NCI-H510A treated with DMSO at 0.1 percent for 48 hours (cell line): ENCODE measurements around the gene ZDHHC17.
"Not testable (repeated sequence)": the region's sequence is repeated elsewhere in the genome, so short reads cannot be mapped to it uniquely, and the experiment has no call there.

ENCODE experiments used
- DNase-seq: peaks from one replicate; lab custom pipeline; 2025; lab: John Stamatoyannopoulos, UW

ZDHHC17 gene

DNA sequence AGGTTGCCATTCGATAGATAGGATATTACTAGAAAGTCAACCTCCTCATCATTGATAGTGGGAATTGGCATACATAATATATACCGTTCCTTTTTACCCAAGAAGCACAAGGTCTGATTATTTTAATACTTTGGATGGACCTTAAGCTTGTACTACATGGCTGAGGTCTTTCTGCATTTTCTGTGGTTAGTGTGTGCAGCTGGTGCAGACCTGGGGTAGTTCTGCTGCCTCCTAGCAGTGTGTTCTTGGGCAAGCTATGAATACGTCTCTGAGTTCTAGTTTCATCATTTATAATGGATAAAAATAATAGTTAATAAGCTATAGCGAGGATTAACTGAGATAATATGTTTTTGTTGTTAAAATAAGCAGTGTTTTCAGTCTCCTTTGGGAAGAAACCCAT lies 2.2 kb downstream of the ZDHHC17 start:
- no peak for DNase-seq

DNA sequence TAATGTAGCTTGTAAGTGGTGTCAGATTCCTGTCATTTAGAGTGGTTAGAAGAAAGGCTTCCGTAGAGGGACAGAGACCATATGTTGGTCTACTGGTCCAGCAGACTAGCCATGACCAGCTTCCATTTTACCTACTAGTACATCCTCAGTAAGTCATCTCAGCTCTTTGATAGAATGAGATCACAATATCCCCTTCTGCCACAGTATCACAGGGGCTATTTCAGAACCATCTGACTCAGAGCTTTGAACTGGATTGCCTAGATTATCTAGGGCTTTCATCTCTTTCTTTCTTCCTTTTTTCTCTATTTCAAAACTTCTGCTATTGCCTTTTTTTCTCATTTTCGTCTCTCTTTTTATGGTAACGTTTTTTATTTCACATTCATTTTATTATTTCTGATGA lies 4.7 kb downstream of the ZDHHC17 start:
- DNase-seq = peak; percentile 26

DNA sequence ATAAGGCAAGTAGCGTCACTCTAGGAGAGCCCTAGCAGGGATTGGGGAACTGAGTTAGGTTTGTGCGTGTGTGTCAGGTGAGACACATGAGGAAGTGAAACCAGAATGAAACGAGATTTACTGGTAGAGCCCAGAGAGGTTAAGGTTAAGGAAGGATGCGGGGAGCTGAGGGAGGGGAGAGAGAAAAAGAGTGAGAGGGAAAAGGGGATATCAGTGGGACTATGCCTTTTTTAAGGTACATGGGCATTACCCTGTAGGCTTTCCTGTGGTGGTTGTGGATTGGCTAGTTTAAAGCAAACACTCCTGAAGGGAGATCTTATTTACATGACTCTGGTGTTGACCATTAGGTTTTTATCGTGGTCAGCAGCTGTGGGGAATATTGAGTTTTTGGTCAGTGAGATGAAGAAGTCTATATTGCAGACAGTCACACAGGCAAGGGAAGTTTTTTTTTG lies 13.9 kb downstream of the ZDHHC17 start:
- no peak for DNase-seq

DNA sequence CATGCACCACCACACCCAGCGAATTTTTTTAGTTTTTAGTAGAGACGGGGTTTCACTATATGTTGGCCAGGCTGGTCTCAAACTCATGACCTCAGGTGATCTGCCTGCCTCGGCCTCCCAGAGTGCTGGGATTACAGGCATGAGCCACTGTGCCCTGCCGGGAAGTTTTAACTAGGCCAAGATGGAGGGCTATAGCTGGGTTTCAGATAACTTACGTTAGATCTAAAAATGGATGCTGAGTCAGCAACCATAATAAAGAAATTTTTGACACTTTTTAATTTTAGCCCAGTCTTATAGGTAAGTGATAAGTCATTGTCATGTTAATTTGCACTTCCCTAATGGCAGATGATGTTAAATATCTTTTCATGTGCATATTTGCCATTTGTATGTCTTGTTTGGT lies 14.4 kb downstream of the ZDHHC17 start:
- no peak for DNase-seq

DNA sequence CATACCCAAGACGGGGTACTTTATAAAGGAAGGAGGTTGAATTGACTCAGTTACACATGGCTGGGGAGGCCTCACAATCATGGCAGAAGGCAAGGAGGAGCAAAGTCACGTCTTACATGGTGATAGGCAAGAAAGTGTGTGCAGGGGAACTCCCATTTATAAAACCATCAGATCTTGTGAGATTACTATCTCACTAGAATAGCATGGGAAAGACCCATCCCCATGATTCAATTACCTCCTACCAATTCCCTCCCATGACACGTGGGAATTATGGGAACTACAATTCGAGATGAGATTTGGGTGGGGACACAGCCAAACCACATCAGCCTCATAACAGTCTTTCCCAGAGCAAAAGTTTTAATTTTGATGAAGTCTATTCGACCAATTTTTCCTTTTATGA lies 15.4 kb downstream of the ZDHHC17 start:
- DNase-seq = not testable (repeated sequence)

DNA sequence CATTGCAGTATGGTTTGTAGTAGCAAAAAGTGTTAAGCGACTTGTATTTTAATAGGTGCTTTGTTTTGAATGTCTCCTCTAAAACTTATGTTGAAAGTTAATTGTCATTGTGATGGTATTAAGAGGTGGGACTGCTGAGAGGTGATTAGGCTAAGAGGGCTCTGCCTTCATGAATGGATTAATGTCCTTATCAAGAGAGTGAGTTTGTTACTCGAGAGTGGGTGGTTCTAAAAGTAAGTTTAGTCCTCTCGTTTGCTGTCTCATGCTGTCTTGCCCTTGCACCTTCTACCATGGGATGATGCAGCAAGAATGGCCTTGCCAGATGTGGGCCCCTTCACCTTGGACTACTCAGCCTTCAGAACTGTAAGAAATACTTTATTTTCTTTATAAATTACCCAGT lies 17.4 kb downstream of the ZDHHC17 start:
- DNase-seq = no peak

DNA sequence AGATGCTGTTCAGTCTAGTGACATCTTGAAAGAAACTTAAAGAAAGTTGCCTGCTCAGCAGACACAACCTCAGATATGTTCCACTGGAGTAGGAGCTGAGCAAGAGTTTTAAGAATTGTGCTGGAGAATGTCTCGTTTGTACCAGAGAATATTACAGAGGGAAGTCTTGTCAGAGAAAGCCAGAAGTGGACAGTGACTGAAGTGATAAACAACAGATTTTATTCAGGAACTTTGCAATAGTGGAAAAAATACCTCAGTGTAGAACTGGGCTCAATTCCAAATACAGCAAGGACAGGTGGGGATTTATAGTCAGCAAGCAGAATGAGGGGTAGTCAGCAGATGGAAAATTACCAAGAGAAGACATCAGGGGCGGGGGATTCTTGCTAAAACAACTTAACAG lies 18.6 kb downstream of the ZDHHC17 start:
- no peak for DNase-seq

DNA sequence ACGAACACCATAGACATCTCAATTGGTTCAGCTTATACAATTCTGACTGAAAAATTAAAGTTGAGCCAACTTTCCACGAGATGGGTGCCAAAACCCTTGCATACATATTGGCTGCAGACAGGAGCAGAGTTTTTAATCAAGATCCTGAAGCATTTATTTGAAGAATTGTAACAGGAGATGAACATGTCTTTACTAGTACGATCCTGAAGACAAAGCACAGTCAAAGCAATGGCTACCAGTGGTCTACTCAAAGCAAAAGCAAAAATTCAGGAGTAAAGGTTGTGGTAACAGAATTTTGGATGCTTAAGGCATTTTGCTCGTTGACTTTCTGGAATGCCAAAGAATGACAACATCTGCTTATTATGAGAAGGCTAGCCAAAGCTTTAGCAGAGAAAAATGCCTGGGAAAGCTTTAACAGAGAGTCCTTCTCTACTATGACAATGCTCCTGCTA lies 20.7 kb downstream of the ZDHHC17 start:
- DNase-seq = no peak

DNA sequence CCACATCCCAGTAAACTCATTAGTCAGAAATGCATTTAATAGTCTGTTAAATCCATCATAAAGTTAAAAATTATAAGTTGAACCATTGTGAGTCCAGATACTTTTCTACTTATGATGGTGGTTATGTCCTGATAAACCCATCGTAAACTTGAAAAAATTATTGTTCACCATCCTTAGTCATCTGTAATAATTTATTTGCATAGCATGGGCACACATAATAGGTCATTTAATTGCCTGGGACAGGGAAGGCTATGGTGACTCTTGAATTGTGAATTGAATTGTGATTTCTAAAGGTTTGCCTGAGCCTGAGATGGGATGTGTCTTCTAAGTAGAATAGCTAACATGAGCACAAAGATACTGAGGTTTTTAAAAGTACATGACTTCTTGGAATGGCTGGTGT lies 21.5 kb downstream of the ZDHHC17 start:
- no peak for DNase-seq

DNA sequence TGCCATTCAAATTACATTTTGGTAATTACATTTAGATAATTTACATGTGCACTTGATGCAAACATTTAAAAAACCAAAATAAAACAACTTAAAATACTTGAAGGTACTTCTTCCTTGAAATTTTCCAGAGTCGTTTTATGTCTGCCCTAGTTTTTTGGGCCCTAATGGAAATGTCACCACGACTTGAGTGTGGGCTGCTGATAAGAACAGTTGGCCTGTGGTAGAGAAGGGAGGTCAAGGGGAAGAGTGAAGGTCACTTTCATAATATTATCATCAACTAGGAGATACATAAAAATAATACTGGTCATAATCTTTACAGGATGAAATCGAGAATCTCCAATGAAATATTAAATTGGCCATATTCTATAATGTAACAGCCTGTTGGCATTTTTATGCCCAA lies 23.1 kb downstream of the ZDHHC17 start:
- DNase-seq = no peak

DNA sequence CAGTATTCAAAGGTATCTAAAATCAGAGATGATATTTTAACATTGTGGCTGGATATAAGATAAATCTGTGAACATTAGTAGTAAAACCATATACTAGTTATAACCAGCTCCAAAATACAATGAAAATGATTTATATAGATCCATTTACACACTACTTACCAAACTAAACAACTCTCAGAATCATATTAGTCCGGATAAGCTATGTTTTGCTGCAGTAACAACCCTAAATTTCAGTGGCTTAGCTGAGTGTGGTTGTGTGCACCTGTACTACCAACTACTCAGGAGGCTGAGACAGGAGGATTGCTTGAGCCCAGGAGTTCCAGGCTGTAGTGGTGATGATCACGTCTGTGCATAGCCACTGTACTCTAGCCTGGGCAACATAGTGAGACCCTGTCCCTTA lies 23.8 kb downstream of the ZDHHC17 start:
- DNase-seq = no peak

DNA sequence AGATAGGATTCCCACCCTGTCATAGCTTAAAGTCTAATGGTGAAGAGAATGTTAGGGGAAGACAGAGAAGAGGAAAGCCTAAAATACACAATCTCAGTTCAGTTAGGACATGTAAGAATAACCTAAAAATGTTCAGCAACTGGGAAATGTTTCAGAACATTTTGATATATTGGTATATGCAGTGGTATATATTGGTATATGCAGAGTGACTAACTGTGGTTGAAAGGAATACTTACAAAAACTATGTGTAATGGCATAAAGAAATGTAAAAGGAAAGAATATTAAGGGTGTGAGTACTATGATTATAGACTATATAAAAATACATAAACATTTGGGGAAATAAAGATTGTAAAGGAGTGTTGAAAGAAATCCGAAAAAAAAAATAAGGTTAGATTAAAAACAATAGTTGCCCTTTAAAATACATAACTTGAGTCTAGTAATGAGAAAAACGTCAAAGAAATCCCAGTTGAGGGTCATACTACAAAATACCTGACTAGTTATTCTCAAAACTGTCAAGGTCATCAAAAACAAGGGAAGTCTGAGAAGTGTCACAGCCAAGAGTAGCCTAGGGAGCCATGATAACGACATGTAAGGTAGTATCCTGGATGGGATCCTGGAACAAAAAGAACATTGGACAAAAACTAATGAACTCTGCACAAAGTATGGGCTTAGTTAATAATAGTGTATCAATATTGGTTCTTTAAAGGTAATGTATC lies 25.6 kb downstream of the ZDHHC17 start:
- no peak for DNase-seq

DNA sequence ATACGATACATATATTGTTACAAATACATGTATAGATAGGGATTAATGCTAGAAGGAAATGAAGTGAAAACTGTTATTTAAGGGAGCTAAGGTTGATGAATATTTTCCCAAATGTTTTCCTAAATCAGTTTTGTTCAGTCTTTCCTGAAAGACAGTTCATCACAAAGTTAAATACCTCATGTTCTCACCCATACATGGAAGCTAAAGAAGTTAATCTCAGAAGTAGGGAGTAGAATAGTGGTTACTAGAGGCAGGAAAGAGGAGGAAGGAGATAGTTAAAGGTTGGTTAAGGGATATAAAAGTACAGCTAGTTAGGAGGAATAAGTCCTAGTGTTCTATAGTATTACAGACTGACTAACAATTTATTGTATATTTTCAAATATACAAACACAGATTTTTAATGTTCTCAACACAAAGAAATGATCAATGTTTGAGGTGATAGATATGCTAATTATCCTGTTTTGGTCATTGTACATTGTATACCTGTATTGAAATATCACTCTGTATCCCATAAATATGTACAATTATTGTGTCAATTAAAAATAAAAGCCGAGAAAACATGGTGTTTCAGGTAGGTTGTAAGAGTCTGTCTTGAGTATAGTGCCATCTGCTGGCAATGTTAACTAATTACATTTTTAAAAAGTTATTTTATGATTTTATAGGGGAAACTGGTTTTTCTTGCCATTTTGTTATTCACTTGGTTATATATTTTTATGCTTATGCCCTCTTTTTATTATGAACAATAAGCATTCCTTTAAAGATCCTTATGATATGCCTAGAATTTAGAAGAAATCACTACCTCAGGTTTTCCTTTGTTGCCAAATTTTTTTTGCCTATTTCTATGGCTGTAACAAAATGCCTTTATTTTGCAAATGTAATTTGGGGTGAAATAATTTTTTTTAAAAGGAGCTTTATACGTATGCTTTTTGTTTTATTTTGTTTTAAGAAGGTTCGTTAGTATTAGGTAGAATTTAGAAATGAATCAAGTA lies 26.9 kb downstream of the ZDHHC17 start:
- peak; percentile 59 for DNase-seq

DNA sequence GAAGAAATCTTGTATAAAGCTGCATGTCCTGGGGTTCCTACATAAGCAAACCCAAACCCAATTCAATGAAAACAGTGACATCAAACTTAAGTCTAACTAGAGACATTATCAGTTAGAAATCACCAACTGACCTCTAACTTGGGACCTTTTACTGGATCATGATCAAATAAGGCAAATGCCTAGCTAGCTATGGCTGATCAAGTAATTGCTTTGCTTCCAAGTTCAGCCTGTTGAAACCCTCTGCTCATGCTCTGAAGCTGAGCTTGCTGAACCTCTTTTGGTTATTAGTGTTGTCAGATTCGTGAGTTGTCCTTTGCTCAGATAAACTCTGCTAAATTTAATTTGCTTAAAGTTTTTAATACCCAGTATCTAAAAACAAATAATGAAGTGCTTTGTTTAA lies 28.9 kb downstream of the ZDHHC17 start:
- DNase-seq = no peak

DNA sequence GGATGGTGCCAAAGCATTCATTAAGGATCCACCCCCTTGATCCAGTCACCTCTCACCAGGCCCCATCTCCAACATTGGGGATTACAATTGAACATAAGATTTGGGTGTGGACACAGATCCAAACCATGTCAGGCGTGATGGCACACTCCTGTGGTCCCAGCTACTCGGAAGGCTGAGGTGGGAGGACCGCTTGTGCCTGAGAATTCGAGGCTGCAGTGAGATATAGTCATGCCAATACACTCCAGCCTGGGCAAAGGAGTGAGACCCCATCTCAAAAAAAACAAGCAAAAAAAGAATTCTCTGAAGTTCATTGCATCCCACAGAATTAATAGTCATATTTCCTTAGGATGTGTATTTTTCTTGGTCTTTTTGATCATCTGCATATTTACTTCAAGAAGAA lies 34.9 kb downstream of the ZDHHC17 start:
- DNase-seq = no peak

DNA sequence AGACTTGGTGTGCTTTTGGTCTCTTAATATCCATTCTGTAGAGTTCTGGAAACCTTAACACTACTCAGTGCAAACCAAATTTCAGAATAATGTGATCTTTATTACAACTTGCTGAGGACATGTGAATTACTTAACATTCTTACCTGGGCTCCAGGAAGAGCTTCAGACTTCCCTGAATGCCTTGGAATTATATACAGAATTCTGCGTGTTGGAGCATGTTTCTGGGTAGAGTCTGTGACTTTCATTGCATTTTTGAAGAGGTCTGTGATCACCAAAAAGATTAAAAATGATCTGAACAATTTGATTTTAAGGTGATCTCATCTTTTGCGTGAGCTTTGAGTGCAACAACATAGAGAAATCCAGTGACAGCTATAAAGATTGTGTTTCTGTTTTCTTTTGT lies 35.4 kb downstream of the ZDHHC17 start:
- no peak for DNase-seq

DNA sequence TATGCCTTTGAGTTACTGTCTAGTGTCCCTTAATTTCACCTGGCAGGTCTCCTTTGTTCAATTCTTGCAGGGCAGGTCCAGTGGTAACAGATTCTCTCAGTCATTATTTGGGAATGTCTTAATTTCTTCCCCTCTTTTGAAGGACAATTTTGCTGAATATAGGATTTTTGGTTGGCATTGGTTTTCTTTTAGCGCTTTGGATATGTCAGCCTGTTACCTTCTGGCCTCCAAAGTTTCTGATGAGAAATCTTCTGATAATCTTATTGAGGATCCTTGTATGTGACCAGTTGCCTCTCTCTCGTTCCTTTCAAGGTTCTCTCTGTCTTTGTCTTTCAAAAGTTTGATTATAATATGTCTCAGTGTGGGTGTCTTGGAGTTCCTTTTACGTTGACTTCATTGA lies 38.1 kb downstream of the ZDHHC17 start:
- no peak for DNase-seq

DNA sequence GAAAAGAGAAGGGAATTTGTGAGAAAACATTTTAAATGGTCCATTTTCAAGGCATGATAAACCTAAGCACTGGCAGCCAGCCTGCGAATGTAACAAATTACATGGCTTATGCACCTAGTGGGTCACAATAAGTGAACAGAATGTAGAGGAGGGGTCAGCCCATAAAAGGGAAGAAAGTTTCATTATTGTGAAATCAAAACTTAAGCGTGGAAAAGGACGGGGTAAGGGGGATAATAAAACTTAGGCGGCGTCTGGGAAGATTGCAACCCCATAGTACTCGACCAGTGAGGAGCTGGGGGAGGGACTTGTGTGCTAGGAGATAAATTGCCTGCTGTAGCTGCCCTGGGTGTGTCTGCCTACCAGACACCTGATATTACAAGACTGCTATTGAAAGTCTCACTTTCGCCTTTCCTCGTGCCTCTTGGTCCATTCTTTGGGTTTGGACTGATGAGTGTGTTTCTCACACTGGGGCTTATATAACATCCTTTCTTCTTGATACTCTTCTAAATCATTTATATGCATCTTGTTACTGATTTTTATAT lies 40.6 kb downstream of the ZDHHC17 start:
- DNase-seq = no peak

DNA sequence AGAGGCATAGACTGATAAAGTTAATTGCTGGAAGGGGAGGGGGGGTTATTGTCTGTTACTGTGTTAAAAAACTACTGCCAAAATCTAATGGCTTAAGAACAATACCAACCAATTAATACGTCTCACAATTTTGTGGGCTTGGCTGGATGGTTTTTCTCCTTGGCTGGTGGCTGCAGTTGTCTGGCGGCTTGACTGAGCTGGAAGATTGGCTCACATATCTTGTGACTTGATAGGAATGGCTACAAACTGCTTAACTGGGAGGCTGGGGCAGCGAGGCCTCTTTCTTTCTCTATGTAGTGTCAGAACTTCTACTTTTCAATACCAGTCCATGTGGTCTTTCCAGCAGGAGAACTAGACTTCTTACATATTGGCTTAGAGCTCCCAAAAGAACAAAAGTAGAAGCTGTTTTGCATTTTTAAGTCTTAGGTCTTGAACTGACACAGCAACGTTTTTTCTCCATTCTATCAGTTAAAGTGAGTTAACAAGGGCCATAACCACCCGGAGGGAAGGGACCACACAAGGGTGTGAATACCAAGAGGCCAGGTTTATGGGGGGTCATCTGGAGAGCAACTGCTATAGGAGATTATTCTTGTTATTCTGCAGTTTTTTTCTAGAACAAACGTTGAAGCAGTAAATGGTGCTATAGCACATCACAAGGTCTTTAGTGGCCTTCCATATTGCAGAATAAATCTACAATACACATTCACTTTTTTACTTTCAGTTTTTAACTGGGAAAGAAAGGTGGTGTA lies 46.9 kb downstream of the ZDHHC17 start:
- DNase-seq = no peak

DNA sequence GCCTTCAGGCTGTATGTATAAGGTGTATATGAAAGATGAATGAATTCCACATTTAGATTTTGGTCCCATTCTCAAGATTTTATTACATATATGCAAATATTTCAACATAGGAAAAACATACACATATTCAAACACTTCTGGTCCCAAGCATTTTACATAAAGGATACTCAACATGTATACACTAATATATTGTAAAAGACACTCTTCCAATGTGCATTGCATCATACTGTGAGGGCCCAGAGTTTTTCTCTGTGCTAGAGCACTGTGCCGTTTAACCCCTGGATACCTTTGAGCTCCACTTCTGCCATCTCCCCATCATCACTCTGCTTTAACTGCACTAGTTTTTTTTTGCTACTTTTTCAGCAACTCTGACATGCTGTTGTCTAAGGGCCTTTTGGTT lies 48.1 kb downstream of the ZDHHC17 start:
- DNase-seq = no peak

DNA sequence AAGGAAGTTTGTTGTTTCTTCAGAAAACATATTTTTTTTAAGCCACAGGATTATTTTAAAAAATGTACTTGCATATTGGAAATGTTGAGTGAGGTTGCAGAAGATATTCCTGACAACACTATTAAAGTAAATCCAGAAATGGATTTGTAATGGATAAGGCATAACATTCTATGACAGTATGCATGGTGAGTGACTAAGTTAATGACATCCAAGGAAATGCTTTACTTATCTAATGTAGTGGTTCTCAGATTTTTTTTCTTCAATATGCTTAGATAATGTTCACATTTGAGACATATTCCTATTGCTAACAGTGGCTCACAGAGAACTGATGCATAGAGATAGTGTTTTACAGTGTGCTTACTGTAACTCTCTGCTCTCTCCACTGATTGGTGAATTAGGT lies 49.4 kb downstream of the ZDHHC17 start:
- DNase-seq = no peak

DNA sequence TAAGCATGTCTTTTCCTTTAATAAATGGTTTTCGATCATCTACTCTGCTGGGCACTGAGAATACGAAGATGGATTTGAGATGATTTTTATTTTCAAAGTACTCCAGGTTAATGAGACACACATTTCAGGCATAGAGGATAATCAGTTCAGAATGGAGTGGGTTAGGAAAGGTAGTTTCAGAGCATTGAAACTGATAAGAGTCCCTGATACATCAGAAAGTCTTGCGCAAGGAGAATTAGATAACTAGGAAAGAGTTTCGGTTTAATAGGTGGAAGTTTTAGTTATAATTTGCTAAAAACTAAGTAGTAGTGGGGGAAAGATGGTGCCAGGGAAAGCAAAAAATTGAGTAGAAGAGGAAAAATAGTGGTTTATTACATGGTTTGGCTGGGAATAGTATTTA lies 50.1 kb downstream of the ZDHHC17 start:
- DNase-seq = no peak
